NB4 (cell line): Measurements from ENCODE around the gene CXXC5.

Experiments
- CTCF ChIP-seq: IDR thresholded peaks from one replicate; pipeline ENCODE4 v1.5.1; 2012; ENCODE audit warnings: low read depth, low read length
- MAX ChIP-seq: IDR thresholded peaks from 2 replicates; pipeline ENCODE4 v1.6.1; 2011; ENCODE audit warnings: low read depth, low read length
- MYC ChIP-seq: IDR thresholded peaks from 2 replicates; pipeline ENCODE4 v1.6.1; 2011; ENCODE audit warnings: low read depth, low read length
- POLR2A ChIP-seq: IDR thresholded peaks from 2 replicates; pipeline ENCODE4 v1.6.1; 2011; ENCODE audit warnings: mild to moderate bottlenecking; ENCODE audit not compliant: insufficient read length; ENCODE audit errors: extremely low read depth

GRCh38 chr5:139670369-139671095, 22.4 kb downstream of the CXXC5 start:
- no peak for TF ChIP-seq CTCF
- TF ChIP-seq POLR2A = no peak
- TF ChIP-seq MYC = 0 out of 2 replicates have a peak, but pooled peaks have one; percentile 8
- peak; percentile 65 for TF ChIP-seq MAX
